ENCODE results near the gene SCARB2. TPM values are rescaled to one million over a fixed set of nuclear protein-coding genes. Genes with fewer than 3 reads are reported as not detected.

Gene SCARB2
- total and polyA plus RNA-seq, 2 experiments from 2014 or later = 131 to 246 TPM

DNA sequence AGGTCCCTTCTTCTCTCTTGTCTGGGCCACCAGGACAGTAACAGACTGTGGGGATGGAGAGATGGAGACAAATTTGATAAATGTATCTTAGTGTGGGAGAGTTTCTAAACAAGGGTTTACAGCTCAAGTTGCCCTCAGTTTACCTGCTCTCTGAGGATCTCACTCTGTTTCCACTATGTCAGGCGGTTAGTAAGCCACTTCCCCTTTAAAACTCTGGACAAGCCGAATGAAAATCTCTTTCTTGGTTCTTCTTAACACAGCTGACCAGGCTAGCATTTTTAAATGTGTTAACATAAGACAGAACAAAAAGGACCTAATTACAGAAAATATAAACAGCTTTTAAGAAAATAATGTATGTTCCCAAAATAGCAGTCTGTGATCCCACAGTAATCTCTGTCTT lies 2.9 kb upstream of the SCARB2 start:
- H2AFZ ChIP-seq = no peak overlapping the region
- H3K4me3 ChIP-seq = no peak overlapping the region
- WGBS (ENCODE audit: low lambda C conversion rate, missing lambda C conversion rate) = 83% methylated on average over 2 of the region's 2 CpGs
- no peaks in the 10 kb centered on the region for H4K20me1 ChIP-seq (ENCODE audit: insufficient read depth, poor library complexity, severe bottlenecking)
- no peaks in the 10 kb centered on the region for H3K9me3 ChIP-seq (ENCODE audit: low read depth)
- no peak overlapping the region for H3K27ac ChIP-seq
- H3K9me2 ChIP-seq (replicated peaks; ENCODE audit: insufficient read depth) = no peaks in the 10 kb centered on the region
- TF ChIP-seq, protein P1, sequence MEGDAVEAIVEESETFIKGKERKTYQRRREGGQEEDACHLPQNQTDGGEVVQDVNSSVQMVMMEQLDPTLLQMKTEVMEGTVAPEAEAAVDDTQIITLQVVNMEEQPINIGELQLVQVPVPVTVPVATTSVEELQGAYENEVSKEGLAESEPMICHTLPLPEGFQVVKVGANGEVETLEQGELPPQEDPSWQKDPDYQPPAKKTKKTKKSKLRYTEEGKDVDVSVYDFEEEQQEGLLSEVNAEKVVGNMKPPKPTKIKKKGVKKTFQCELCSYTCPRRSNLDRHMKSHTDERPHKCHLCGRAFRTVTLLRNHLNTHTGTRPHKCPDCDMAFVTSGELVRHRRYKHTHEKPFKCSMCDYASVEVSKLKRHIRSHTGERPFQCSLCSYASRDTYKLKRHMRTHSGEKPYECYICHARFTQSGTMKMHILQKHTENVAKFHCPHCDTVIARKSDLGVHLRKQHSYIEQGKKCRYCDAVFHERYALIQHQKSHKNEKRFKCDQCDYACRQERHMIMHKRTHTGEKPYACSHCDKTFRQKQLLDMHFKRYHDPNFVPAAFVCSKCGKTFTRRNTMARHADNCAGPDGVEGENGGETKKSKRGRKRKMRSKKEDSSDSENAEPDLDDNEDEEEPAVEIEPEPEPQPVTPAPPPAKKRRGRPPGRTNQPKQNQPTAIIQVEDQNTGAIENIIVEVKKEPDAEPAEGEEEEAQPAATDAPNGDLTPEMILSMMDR (IDR thresholded peaks at IDR 0.05; ENCODE audit: poor library complexity) = no peak
- TF ChIP-seq EZH2 (IDR thresholded peaks at IDR 0.05; ENCODE audit: borderline replicate concordance) (no peak), EZH2phosphoT487 (IDR thresholded peaks at IDR 0.05; ENCODE audit: low read depth, severe bottlenecking, unreplicated experiment) (no peak)
- peaks cover 26% of the 10 kb centered on the region for H3K79me2 ChIP-seq
- H3K4me1 ChIP-seq (ENCODE audit: insufficient read depth) = peaks cover 48% of the 10 kb centered on the region
- H3K27me3 ChIP-seq = no peaks in the 10 kb centered on the region
- DNase-seq (ENCODE audit: low spot score) = no peak
- H3K4me2 ChIP-seq = peak overlapping the region; percentile 15
- H3K36me3 ChIP-seq (replicated peaks; ENCODE audit: insufficient read depth, low read depth) = no peaks in the 10 kb centered on the region

DNA sequence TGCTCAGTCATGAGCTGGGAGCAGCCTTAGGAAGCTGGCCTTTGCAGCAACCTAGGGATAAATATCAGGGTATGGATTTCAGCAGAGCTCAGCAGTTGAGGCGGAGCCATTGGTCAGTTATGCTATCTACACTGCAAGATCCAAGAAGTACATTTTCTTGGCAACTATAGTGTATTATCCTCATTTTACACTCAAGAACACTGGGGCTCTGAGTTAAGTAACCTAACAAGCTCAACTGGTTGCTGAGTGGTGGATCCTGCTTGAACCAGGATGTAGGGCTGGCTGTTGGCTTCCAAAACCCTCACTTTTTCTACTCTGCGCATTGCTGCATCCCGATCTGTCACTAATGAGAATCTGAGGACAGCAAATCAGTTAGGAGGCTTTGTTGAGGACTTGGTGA lies 1.5 kb upstream of the SCARB2 start:
- Histone ChIP-seq H3K9me3 (ENCODE audit: low read depth) (no peaks in the 10 kb centered on the region), H2AFZ (no peak overlapping the region), H3K27me3 (no peaks in the 10 kb centered on the region), H3K4me3 (no peak overlapping the region), H3K4me1 (ENCODE audit: insufficient read depth) (peaks cover 51% of the 10 kb centered on the region), H3K9me2 (replicated peaks; ENCODE audit: insufficient read depth) (no peaks in the 10 kb centered on the region), H3K27ac (peak overlapping the region; percentile 99), H3K36me3 (replicated peaks; ENCODE audit: insufficient read depth, low read depth) (no peaks in the 10 kb centered on the region), H3K4me2 (peak overlapping the region; percentile 85), H3K79me2 (peaks cover 40% of the 10 kb centered on the region), H4K20me1 (ENCODE audit: insufficient read depth, poor library complexity, severe bottlenecking) (peaks cover 4% of the 10 kb centered on the region)
- TF ChIP-seq EZH2phosphoT487 (IDR thresholded peaks at IDR 0.05; ENCODE audit: low read depth, severe bottlenecking, unreplicated experiment) = no peak
- TF ChIP-seq EZH2 (IDR thresholded peaks at IDR 0.05; ENCODE audit: borderline replicate concordance) = no peak
- TF ChIP-seq, protein P1 (IDR thresholded peaks at IDR 0.05; ENCODE audit: poor library complexity) = no peak
- no peak for DNase-seq (ENCODE audit: low spot score)
- 99% methylated on average over 3 of the region's 3 CpGs for WGBS (ENCODE audit: low lambda C conversion rate, missing lambda C conversion rate)

DNA sequence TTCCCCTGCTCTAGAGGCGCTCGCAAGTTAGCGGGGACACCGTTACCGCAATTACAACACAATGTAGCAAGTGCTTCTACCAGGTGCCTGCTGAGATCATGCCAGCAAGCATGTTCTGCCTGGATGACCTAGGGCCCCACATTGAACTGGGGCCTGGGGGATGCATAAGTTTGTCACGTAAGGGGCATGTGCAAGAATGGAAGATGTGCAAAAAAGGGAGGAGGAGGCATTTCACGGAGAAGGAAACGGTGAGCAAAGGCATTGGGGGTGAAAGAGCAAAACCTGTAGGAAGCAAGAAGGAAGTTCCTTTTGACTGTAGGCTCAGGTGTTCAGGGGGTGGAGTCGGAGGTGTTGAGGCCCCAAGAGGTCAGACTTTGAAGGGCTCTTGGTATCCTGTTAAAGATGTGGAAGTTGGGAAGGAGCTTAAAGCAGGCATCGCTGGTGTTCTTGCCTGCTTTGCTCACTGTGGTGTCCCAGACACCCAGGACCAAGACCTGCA lies 602 bp upstream of the SCARB2 start:
- Histone ChIP-seq H3K9me2 (replicated peaks; ENCODE audit: insufficient read depth) (no peaks in the 10 kb centered on the region), H3K4me3 (peak overlapping the region; percentile 74), H3K4me2 (peak overlapping the region; percentile 85), H3K9me3 (ENCODE audit: low read depth) (no peaks in the 10 kb centered on the region), H3K4me1 (ENCODE audit: insufficient read depth) (peaks cover 56% of the 10 kb centered on the region), H4K20me1 (ENCODE audit: insufficient read depth, poor library complexity, severe bottlenecking) (peaks cover 12% of the 10 kb centered on the region), H3K27me3 (no peaks in the 10 kb centered on the region), H3K27ac (peak overlapping the region; percentile 99), H3K36me3 (replicated peaks; ENCODE audit: insufficient read depth, low read depth) (no peaks in the 10 kb centered on the region), H2AFZ (peak overlapping the region; percentile 59), H3K79me2 (peaks cover 49% of the 10 kb centered on the region)
- WGBS (ENCODE audit: low lambda C conversion rate, missing lambda C conversion rate) = 22% methylated on average over 10 of the region's 10 CpGs
- DNase-seq (ENCODE audit: low spot score) = peak; percentile 45
- TF ChIP-seq EZH2phosphoT487 (IDR thresholded peaks at IDR 0.05; ENCODE audit: low read depth, severe bottlenecking, unreplicated experiment) (no peak), EZH2 (IDR thresholded peaks at IDR 0.05; ENCODE audit: borderline replicate concordance) (no peak)
- TF ChIP-seq, protein P1 (IDR thresholded peaks at IDR 0.05; ENCODE audit: poor library complexity) = no peak
